Measurements from ENCODE around the gene GPR139.

DNA sequence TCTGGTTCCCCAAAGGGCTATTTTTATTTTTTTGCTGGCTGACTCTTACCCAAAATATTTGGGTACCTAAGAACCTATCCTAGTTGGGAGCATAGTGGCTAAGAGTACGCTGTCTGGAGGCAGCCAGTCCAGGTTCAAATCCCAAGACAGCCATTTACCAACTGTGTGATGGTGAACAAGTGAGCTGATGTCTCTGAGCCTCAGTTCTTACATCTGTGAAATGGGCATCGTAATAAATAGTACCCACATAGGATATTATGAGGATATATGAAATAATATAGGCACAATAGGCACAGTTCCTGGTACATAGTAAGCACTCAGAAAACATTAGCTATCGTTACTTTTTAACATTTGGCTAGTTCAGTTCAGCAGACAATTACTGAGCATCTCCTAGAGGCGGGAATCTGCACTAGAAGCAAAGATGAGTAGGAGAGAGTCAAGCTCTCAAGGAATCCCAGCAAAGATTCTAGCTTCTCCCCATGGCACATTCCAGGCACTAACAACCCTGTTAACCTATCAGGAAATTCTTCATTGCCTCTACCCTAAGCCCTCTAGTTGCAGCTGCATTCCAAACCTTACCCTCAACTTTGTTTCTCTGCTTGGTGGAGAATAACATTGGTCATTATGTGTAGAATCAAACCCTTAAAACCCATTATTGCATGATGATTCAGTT lies 31.6 kb downstream of the GPR139 start:
- TF ChIP-seq, protein P1, sequence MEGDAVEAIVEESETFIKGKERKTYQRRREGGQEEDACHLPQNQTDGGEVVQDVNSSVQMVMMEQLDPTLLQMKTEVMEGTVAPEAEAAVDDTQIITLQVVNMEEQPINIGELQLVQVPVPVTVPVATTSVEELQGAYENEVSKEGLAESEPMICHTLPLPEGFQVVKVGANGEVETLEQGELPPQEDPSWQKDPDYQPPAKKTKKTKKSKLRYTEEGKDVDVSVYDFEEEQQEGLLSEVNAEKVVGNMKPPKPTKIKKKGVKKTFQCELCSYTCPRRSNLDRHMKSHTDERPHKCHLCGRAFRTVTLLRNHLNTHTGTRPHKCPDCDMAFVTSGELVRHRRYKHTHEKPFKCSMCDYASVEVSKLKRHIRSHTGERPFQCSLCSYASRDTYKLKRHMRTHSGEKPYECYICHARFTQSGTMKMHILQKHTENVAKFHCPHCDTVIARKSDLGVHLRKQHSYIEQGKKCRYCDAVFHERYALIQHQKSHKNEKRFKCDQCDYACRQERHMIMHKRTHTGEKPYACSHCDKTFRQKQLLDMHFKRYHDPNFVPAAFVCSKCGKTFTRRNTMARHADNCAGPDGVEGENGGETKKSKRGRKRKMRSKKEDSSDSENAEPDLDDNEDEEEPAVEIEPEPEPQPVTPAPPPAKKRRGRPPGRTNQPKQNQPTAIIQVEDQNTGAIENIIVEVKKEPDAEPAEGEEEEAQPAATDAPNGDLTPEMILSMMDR (IDR thresholded peaks at IDR 0.05; ENCODE audit: low read depth, low read length, missing input control) = no peak
- no peak for TF ChIP-seq RAD21 (IDR thresholded peaks at IDR 0.05)
- no peak for TF ChIP-seq TAF1 (conservative IDR thresholded peaks at IDR 0.05)
- no peak for TF ChIP-seq FOXA2 (IDR thresholded peaks at IDR 0.05)
- TF ChIP-seq, protein P2, sequence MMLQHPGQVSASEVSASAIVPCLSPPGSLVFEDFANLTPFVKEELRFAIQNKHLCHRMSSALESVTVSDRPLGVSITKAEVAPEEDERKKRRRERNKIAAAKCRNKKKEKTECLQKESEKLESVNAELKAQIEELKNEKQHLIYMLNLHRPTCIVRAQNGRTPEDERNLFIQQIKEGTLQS (IDR thresholded peaks at IDR 0.05) = no peak
- TF ChIP-seq SP1 (IDR thresholded peaks at IDR 0.05) = no peak
- TF ChIP-seq JUND (IDR thresholded peaks at IDR 0.05) = no peak
- TF ChIP-seq YY1 (IDR thresholded peaks at IDR 0.05) = no peak
- TF ChIP-seq EGR1 (IDR thresholded peaks at IDR 0.05; ENCODE audit: low read depth in 2 of 2) = no peak
- TF ChIP-seq, protein P3, sequence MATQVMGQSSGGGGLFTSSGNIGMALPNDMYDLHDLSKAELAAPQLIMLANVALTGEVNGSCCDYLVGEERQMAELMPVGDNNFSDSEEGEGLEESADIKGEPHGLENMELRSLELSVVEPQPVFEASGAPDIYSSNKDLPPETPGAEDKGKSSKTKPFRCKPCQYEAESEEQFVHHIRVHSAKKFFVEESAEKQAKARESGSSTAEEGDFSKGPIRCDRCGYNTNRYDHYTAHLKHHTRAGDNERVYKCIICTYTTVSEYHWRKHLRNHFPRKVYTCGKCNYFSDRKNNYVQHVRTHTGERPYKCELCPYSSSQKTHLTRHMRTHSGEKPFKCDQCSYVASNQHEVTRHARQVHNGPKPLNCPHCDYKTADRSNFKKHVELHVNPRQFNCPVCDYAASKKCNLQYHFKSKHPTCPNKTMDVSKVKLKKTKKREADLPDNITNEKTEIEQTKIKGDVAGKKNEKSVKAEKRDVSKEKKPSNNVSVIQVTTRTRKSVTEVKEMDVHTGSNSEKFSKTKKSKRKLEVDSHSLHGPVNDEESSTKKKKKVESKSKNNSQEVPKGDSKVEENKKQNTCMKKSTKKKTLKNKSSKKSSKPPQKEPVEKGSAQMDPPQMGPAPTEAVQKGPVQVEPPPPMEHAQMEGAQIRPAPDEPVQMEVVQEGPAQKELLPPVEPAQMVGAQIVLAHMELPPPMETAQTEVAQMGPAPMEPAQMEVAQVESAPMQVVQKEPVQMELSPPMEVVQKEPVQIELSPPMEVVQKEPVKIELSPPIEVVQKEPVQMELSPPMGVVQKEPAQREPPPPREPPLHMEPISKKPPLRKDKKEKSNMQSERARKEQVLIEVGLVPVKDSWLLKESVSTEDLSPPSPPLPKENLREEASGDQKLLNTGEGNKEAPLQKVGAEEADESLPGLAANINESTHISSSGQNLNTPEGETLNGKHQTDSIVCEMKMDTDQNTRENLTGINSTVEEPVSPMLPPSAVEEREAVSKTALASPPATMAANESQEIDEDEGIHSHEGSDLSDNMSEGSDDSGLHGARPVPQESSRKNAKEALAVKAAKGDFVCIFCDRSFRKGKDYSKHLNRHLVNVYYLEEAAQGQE (IDR thresholded peaks at IDR 0.05) = no peak
- TF ChIP-seq, protein P4, sequence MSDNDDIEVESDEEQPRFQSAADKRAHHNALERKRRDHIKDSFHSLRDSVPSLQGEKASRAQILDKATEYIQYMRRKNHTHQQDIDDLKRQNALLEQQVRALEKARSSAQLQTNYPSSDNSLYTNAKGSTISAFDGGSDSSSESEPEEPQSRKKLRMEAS (IDR thresholded peaks at IDR 0.05) = no peak

Measured in liver (tissue), 3 donors.